Bronchial epithelial cell (primary cell): ENCODE data around the gene CACNA1C. TPM values are rescaled to one million over a fixed set of nuclear protein-coding genes. Genes with fewer than 3 reads are reported as not detected.

Source experiments
- DNase-seq: peaks from one replicate; pipeline ENCODE4 v3.0.0-alpha.2; 2010; ENCODE audit warnings: low read depth
- FAIRE-seq: peaks from 2 replicates; lab custom pipeline; 2011; peaks lifted over from hg19 to GRCh38; lab: Jason Lieb, UNC
- H3K27me3 ChIP-seq: 2 replicates; pipeline ENCODE4 v1.5.1; 2011; ENCODE audit warnings: low read length; ENCODE audit not compliant: control insufficient read depth, insufficient read depth
- H3K36me3 ChIP-seq: 2 replicates; pipeline ENCODE4 v1.5.1; 2011; ENCODE audit warnings: low read length; ENCODE audit not compliant: control insufficient read depth, insufficient read depth
- H3K4me3 ChIP-seq: 2 replicates; pipeline ENCODE4 v1.5.1; 2011; ENCODE audit warnings: mild to moderate bottlenecking, low read depth, low read length, control low read depth
- total RNA-seq: library from RNA; depleted of rRNA; stranded (reverse); fragments of >200 nt; gene quantifications from 2 replicates; pipeline ENCODE4 v1.2.1, GENCODE V29; 2014
- TF ChIP-seq, protein P1 (sequence below): IDR thresholded peaks from 2 replicates; pipeline ENCODE4 v1.5.1; 2011; ENCODE audit warnings: mild to moderate bottlenecking, moderate library complexity, low read length, control low read depth, inconsistent platforms; ENCODE audit not compliant: insufficient read depth, severe bottlenecking

The CACNA1C gene
- total RNA-seq, 1 donor from 2014 or later = not detected

DNA sequence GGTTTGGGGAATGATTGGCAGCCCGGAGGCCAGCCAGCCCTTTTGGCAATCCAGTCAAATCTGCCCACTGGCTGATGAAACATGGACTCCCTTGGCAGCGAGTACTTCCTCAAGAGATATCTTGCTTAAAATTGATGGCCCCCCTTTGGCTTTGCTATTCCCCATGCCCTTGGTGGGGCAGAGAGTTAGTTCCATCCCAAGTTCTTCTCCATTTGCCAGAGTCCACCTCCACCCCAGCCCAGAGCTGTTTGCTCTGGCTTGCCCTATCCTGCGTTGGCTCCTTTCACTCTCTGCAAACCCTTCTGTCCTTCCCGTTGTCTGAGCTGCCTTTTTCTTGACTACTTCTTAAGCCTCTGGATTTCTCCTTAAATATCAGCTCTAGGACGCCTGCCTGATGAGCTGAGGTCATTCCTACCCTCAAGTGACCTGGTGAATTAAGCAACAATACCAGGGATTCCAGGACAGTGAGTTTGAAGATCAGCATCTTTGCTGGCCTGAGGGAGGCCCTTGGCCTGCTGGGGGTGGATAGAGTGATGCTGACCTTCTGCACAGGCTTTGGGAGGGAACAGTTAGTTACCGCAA lies 212.0 kb downstream of the CACNA1C start:
- H3K36me3 ChIP-seq = no peaks in the 10 kb centered on the region
- TF ChIP-seq, protein P1, sequence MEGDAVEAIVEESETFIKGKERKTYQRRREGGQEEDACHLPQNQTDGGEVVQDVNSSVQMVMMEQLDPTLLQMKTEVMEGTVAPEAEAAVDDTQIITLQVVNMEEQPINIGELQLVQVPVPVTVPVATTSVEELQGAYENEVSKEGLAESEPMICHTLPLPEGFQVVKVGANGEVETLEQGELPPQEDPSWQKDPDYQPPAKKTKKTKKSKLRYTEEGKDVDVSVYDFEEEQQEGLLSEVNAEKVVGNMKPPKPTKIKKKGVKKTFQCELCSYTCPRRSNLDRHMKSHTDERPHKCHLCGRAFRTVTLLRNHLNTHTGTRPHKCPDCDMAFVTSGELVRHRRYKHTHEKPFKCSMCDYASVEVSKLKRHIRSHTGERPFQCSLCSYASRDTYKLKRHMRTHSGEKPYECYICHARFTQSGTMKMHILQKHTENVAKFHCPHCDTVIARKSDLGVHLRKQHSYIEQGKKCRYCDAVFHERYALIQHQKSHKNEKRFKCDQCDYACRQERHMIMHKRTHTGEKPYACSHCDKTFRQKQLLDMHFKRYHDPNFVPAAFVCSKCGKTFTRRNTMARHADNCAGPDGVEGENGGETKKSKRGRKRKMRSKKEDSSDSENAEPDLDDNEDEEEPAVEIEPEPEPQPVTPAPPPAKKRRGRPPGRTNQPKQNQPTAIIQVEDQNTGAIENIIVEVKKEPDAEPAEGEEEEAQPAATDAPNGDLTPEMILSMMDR = no peak
- no peak overlapping the region for H3K4me3 ChIP-seq
- DNase-seq = no peak
- no peaks in the 10 kb centered on the region for H3K27me3 ChIP-seq
- FAIRE-seq = no peak

DNA sequence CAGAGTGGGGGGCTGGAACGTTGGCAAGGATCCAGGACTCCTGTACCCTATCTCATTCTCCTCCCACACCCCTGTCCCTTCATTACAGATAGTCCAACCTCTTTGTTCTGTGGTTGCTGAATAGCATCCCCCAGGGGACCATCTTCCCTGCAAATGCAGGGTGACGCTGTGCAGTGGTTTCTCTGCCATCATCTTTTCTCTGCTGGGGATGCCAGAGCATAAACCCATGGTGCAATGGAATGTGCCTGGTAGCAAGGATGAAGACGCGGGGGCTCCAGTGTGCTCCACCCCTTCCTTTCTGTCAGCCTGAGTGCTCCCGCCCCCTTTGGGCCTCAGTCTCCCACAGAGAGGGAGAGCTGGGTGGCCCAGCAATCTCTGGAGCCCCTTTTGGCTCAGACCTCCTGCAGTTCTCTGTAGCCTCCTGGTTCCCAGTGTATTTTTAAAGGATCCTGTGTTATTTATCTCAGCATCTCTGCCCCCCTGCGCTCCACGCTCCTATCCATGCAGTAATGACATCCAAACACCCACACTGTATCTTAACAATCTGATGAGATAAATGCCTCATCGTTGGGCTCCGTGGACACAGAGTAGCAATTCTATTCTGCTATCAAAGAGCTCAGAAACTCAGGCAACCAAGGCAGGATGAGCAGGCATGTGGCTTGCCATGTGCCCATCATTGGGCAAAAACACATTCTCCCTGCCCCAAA lies 212.8 kb downstream of the CACNA1C start:
- FAIRE-seq = no peak

DNA sequence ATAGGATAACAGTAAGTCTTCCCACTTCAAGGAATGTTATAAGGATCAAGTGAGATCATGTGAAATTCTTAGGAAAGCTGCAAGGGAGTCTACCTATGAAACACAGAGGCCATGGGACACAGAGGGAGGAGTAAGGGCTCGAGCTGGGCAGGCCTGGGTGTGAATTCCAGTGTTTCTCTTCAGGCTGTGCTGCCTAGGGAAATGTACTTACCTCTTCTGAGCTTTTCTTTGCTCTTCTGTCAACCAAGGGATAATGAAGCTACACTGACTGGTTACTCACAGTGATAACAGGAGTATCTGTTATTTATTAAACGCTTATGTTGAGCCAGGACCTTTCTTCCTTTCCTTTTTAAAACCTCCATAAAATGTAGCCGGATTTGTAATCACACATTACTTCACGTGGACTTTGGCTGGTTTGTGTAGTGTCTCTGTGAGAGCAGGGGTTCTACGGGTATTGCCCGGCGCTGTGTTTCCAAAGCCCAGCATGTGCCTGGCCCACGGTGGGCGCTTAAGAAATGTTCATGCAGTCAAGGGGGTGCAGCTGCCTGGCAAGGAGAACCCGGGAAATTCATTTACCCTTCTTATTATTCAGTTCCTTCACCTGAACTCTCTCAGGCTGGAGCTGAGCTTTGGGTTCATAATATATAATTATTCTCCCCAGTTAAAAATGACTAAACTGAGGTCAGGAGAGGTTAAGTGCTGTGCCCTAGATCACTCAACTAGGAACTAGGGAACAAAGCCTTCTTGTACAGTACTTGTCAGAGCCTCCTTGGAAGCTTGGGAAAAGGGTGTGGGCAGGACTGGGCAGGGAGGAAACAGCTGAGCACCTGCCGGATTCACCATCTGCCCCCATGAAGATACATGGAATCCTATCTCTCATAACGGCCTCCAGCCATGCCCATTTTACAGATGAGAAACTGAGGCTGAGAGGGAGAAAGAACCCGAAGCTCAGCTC lies 214.2 kb downstream of the CACNA1C start:
- DNase-seq (no peak), FAIRE-seq (no peak)
- no peaks in the 10 kb centered on the region for H3K27me3 ChIP-seq
- TF ChIP-seq, protein P1 = no peak
- no peak overlapping the region for H3K4me3 ChIP-seq
- no peaks in the 10 kb centered on the region for H3K36me3 ChIP-seq

More for the DNA sequence above, 212.8 kb downstream of the CACNA1C start:
- H3K36me3 ChIP-seq = no peaks in the 10 kb centered on the region
- TF ChIP-seq, protein P1 = no peak
- no peak overlapping the region for H3K4me3 ChIP-seq
- H3K27me3 ChIP-seq = no peaks in the 10 kb centered on the region
- no peak for DNase-seq

DNA sequence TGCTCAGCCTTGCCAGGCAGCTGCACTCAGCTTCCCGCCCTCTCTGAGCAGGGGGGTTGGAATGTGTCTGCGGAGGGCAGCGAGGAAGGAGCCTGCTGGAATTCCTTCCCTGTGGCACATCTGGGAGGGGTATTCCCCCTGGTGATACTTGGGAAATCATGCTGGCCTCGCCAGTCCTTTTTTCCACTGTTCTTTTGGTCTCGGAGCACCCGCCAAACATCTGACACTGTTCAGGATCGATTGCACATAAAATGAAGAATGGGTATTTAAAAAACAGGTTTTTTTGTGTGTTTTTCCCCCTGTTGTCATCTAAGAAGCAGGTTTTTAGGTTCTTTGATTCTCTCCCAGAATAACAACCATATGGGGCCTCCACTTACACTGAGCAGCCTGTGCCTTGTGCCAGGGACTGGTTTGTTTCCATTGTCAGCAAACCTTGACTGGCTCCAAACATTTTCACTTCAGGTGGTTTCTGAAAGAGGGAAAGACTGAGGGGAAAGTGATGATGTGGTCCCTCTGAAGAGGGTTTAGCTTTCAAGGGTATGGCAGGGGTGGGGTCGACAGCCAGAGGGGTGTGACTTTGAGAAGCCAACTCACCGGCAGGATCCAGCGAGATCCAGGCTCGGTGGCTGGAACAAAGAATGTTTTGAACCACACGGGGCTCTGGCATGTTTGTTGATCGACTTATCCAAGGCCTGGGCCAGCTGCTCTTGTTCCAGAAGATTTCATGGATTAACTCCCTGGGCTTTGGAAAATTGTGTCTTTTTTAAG lies 215.1 kb downstream of the CACNA1C start:
- DNase-seq (no peak), FAIRE-seq (no peak)
- Histone ChIP-seq H3K27me3 (no peaks in the 10 kb centered on the region), H3K36me3 (no peaks in the 10 kb centered on the region), H3K4me3 (no peak overlapping the region)
- TF ChIP-seq, protein P1 = no peak
